Measurements from ENCODE around the gene ALDH1L2.

ALDH1L2 gene

GRCh38 chr12:105083551-105084105, 630 bp downstream of the ALDH1L2 start:
- DNase-seq (ENCODE audit: low read depth, low spot score): no peak

DNA sequence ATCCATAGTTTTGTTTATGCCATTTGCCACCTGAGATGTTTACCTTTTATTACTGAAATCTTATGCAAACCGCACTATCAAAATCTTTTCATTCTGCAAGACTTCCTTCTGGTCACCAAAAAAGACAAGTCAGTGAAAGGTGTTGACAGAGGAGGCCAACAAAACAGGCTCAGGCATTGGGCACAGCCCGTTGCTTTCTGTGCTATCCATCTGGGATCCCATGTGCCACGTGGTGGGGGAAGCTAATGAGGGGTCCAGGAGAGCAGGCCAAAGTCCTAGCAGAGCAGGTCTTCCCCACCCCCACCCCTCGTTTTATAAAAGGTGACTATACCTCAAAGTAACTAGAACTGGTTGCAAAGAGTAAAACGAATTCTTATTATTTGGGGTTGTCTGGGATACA, 1.2 kb downstream of the ALDH1L2 start:
- DNase-seq (ENCODE audit: low read depth, low spot score): no peak

- no peak for DNase-seq (ENCODE audit: low read depth, low spot score)
Measured at GRCh38 chr12:105078712-105079570, 5.3 kb downstream of the ALDH1L2 start.

DNA sequence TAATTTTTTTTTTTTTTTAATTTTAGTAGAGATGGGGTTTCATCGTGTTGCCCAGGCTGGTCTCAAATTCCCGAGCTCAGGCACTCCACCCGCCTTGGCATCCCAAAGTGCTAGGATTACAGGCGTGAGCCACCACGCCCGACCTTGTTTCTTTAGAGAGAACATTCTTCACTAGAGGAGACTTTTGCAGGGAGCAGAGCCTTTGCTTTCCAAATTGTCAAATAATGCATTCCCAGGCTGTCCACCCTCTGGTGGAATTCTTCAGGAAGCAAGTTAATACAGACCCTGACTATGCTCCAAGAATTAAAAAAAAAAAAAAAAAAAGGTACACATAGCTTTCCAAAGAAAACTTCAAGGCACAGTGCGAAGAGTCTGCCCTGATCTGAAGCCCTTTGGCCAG, 6.8 kb downstream of the ALDH1L2 start:
- DNase-seq (ENCODE audit: low read depth, low spot score): no peak

DNA sequence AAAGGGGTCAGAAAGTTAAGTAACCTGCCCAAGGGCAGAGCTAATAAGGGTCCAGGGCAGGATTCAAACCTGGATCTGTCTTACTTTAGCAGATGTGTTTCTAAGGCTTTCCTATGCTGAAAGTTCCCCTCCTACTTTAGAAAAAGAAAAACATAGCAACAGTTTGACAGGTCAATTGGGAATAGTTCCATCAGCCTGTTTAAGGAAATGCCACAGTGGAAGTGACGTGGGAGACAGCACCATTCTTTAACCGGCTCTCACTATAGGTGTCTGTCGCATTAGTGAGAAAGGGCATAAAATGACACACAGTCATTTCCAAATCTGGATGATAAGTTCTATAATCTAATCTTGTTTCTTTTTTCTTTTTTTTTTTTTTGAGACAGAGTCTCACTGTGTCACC, 7.3 kb downstream of the ALDH1L2 start:
- DNase-seq (ENCODE audit: low read depth, low spot score): no peak

GRCh38 chr12:105076098-105076497, 8.2 kb downstream of the ALDH1L2 start:
- no peak for DNase-seq (ENCODE audit: low read depth, low spot score)

DNA sequence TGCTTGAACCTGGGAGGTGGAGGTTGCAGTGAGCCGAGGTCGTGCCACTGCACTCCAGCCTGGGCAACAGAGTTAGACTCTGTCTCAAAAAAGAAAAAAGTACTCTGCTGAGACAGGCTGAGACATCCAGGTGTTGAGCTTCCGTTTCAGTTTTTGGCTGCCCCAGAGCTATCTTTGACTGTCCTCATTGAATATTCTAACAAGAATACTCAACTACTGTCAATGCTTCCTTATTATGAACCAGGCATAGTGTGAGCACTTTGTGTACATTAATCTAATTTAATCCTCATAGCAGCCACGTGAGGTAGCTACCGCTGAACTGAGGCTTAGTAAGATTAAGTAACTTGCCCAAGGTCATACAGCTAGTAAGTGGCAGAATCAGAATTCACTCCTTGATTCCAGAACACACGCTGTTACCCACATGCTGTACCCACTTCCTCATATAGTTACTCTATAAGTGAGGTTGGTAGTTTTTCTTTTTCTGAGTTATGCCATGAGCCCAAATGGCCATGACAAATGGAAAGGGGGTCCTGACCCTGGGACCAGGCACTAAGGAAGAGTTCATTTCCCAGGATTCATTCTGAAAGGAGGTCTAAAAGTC, 11.3 kb downstream of the ALDH1L2 start:
- no peak for DNase-seq (ENCODE audit: low read depth, low spot score)

GRCh38 chr12:105071981-105072380, 12.3 kb downstream of the ALDH1L2 start:
- no peak for DNase-seq (ENCODE audit: low read depth, low spot score)

GRCh38 chr12:105069936-105070702, 14.1 kb downstream of the ALDH1L2 start:
- no peak for DNase-seq (ENCODE audit: low read depth, low spot score)

- DNase-seq (ENCODE audit: low read depth, low spot score): no peak
Measured at GRCh38 chr12:105067511-105068031, 16.7 kb downstream of the ALDH1L2 start.

- DNase-seq (ENCODE audit: low read depth, low spot score): no peak
Measured at GRCh38 chr12:105064564-105065178, 19.6 kb downstream of the ALDH1L2 start.

GRCh38 chr12:105060715-105061378, 23.4 kb downstream of the ALDH1L2 start:
- DNase-seq (ENCODE audit: low read depth, low spot score): no peak

DNA sequence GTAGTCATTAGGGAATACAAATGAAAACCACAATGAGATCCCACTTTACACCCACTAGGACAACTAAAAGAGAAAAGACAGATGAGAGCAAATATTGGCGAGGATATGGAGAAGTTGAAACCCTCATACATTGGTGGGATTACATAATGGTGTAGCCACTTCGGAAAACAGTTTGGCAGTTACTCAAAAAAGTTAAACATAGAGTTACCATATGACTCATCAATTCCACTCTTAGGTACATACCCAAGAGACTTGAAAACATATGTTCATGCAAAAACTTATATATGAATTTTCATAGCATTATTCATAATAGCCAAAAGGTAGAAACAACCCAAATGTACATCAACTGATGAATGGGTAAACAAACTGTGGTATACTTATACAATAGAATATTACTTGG, 27.1 kb downstream of the ALDH1L2 start:
- no peak for DNase-seq (ENCODE audit: low read depth, low spot score)

- DNase-seq (ENCODE audit: low read depth, low spot score): peak; percentile 23
Measured at GRCh38 chr12:105053116-105053572, 31.1 kb downstream of the ALDH1L2 start.

DNA sequence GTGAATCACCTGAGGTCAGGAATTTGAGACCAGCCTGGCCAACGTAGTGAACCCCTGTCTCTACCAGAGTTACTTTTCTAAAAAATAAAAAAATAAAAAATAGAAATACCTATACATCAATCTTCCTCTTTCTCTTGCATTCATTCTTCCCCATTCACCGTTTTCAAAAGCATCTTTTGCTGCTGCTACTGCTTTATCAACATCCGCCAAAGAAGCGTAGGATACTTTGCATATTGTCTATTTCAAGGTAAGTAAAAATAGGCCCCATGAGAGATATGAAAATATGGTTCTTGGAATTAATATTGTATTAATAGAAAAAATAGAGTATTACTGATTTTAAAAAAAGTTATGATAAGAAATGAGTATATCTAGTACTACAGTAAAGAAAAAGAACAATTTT, 32.3 kb downstream of the ALDH1L2 start:
- no peak for DNase-seq (ENCODE audit: low read depth, low spot score)

GRCh38 chr12:105048315-105048714, 35.9 kb downstream of the ALDH1L2 start:
- no peak for DNase-seq (ENCODE audit: low read depth, low spot score)

- DNase-seq (ENCODE audit: low read depth, low spot score): no peak
Measured at GRCh38 chr12:105047308-105047707, 37.0 kb downstream of the ALDH1L2 start.

DNA sequence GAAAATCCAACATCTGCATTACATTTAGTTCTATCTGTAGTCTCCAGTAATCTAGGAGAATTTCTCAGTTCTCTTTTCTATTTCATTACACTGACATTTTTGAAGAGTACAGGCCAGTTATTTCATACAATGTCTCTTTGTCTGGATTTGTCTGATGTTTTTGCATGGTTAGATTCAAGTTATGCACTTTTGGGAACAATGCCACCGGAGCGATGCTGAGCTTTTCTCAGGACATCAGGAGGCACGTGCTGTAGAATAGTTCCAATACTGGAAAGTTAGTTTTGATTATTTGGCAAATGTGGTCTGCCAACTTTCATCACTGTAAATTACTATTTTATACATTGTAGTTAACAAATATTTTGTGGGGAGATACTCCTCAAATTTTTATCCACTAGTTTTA, 43.1 kb downstream of the ALDH1L2 start:
- no peak for DNase-seq (ENCODE audit: low read depth, low spot score)

DNA sequence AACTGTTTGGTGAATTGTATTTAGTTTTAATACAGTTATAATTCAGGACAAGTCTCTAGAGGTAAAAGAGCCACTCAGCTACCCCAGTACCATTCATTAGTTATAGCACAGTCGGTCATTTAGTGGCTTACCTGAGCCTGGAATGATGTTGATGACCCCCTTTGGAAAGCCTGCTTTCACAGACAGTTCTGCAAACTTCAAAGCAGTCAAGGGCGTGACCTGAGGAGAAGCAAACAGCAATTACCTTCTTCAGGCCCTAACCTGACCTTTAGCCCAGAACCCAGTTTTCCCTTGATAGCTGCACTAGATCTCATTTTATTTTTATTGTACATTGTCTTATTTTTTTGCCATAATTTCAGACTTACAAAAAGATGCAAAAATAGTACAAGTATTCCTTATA, 43.8 kb downstream of the ALDH1L2 start:
- no peak for DNase-seq (ENCODE audit: low read depth, low spot score)

- DNase-seq (ENCODE audit: low read depth, low spot score): no peak
Measured at GRCh38 chr12:105036937-105037649, 47.2 kb downstream of the ALDH1L2 start.

All from iPS DF 19.7 (cell line).